ENCODE measurements around the gene ATF2. TPM values are rescaled to one million over a fixed set of nuclear protein-coding genes. Genes with fewer than 3 reads are reported as not detected.

ATF2 gene
- total RNA-seq, 1 donor from 2014 or later = 51.2 TPM

GRCh38 chr2:175037941-175038340 lies 130.1 kb downstream of the ATF2 start:
- Histone ChIP-seq H3K9me3 (no peaks in the 10 kb centered on the region), H3K27ac (no peak overlapping the region), H3K4me3 (no peak overlapping the region), H3K36me3 (no peaks in the 10 kb centered on the region), H3K4me1 (no peaks in the 10 kb centered on the region), H3K27me3 (no peaks in the 10 kb centered on the region)
- intact Hi-C loops (cut with DNase I) = loop anchor here (10.0 kb wide), 1 partner anchor 247 kb away; no protein-coding TSS in a partner anchor
- ATAC-seq (no peak), DNase-seq (no peak)
- TF ChIP-seq, protein P1, sequence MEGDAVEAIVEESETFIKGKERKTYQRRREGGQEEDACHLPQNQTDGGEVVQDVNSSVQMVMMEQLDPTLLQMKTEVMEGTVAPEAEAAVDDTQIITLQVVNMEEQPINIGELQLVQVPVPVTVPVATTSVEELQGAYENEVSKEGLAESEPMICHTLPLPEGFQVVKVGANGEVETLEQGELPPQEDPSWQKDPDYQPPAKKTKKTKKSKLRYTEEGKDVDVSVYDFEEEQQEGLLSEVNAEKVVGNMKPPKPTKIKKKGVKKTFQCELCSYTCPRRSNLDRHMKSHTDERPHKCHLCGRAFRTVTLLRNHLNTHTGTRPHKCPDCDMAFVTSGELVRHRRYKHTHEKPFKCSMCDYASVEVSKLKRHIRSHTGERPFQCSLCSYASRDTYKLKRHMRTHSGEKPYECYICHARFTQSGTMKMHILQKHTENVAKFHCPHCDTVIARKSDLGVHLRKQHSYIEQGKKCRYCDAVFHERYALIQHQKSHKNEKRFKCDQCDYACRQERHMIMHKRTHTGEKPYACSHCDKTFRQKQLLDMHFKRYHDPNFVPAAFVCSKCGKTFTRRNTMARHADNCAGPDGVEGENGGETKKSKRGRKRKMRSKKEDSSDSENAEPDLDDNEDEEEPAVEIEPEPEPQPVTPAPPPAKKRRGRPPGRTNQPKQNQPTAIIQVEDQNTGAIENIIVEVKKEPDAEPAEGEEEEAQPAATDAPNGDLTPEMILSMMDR (IDR thresholded peaks at IDR 0.05) = no peak

- Histone ChIP-seq H3K27me3 (no peaks in the 10 kb centered on the region), H3K4me1 (no peaks in the 10 kb centered on the region), H3K27ac (no peak overlapping the region), H3K4me3 (no peak overlapping the region), H3K36me3 (no peaks in the 10 kb centered on the region), H3K9me3 (no peaks in the 10 kb centered on the region)
- no peak for ATAC-seq
- intact Hi-C loops (cut with DNase I) = loop anchor here (10.0 kb wide), 1 partner anchor 248 kb away; no protein-coding TSS in a partner anchor
- TF ChIP-seq, protein P1 (IDR thresholded peaks at IDR 0.05) = peak; percentile 47
- no peak for DNase-seq
Measured at GRCh38 chr2:175036582-175037018, 131.4 kb downstream of the ATF2 start.

DNA sequence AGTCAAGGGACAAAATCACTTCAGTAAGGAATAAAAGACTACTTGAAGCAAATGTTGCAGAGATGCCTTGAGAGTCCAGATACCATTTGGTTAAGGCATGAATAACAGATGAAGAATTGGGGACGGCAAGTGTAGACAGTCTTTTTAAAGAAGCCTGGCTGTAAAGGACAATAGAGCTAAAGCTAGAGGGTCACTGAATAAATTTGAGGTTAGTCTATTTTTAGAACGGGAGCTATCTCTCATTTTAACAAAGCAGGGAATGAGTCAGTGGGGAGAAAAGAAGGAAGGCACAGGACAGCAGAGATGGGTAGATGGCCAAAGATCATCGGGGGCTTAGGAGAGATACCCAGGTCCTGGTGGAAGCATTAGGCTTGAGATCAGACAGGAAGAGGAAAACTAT lies 132.2 kb downstream of the ATF2 start:
- ATAC-seq (no peak), DNase-seq (no peak)
- Histone ChIP-seq H3K27ac (no peak overlapping the region), H3K9me3 (no peaks in the 10 kb centered on the region), H3K4me3 (no peak overlapping the region), H3K36me3 (no peaks in the 10 kb centered on the region), H3K4me1 (no peaks in the 10 kb centered on the region), H3K27me3 (no peaks in the 10 kb centered on the region)
- intact Hi-C loops (cut with DNase I) = loop anchor here (10.0 kb wide), 1 partner anchor 249 kb away; no protein-coding TSS in a partner anchor
- TF ChIP-seq, protein P1 (IDR thresholded peaks at IDR 0.05) = no peak

- ATAC-seq (peak; percentile 52), DNase-seq (no peak)
- no peaks in the 10 kb centered on the region for H3K4me1 ChIP-seq
- no peaks in the 10 kb centered on the region for H3K27me3 ChIP-seq
- H3K9me3 ChIP-seq = no peaks in the 10 kb centered on the region
- TF ChIP-seq, protein P1 (IDR thresholded peaks at IDR 0.05) = no peak
- H3K27ac ChIP-seq = no peak overlapping the region
- intact Hi-C loops (cut with DNase I) = loop anchor here (10.0 kb wide), 1 partner anchor 250 kb away; no protein-coding TSS in a partner anchor
- H3K4me3 ChIP-seq = no peak overlapping the region
- no peaks in the 10 kb centered on the region for H3K36me3 ChIP-seq
Measured at GRCh38 chr2:175034716-175035115, 133.3 kb downstream of the ATF2 start.

DNA sequence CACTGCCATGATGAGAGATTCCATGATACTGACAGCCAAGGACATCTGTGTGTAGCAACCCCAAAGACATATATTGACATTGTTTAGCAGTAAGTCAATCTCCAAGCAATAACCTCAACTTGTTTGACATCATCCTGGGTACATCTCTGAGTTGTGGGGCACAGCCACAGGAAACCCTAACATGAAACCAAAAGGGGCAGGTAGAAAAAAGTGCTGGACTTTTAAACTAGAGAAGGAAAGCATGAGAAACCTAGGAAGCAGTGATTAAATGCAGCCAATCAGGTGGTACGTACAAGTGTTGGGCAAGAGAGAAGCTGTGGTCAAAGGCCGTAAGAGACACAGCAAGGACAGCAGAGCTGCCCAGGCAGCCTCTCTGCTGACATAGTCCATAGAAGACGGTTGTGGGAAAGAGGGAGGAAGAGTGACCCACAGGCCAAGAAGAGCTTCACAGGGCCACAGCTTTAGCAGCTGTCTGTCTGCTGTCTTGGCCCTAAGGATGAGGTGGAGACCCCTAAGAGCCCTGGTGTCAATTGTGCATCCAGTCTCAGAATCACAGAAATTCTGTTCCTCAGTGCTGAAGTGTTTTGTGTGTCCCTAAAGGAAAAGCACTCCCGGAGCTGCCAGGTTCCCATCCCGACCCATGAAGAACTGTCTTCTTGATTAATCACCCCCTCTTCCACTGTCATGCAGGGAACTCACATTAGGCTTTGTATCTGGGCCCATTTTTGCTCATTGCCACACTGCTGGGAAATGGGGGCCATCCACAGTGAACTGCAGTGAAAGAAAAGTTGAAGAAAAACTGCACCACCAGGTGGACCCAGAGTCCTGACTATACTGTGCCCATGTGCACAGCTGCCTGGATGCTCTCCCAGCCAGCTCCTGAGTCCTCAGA lies 137.4 kb downstream of the ATF2 start:
- Histone ChIP-seq H3K9me3 (no peaks in the 10 kb centered on the region), H3K4me1 (no peaks in the 10 kb centered on the region), H3K4me3 (no peak overlapping the region), H3K27ac (peak overlapping the region; percentile 27), H3K36me3 (no peaks in the 10 kb centered on the region), H3K27me3 (no peaks in the 10 kb centered on the region)
- TF ChIP-seq, protein P1 (IDR thresholded peaks at IDR 0.05) = peak; percentile 39
- DNase-seq (no peak), ATAC-seq (peak; percentile 59)
- intact Hi-C loops (cut with DNase I) = loop anchor here (10.0 kb wide), 1 partner anchor 254 kb away; no protein-coding TSS in a partner anchor

All from upper lobe of right lung (tissue), 1 donor.